HG03175 (cell line): ENCODE measurements around the gene PCID2.
"Not testable (repeated sequence)": the region's sequence is repeated elsewhere in the genome, so short reads cannot be mapped to it uniquely, and the experiment has no call there.

Source experiments
- ATAC-seq: cut with Tn5 transposase; IDR thresholded peaks from one replicate; pipeline ENCODE4 v1.9.1; 2021; ENCODE audit warnings: mild to moderate bottlenecking, moderate library complexity; ENCODE audit not compliant: unreplicated experiment

PCID2 gene

GRCh38 chr13:113208421-113209335 is at the start of gene PCID2:
TSS of gene PCID2 (minus strand) at chr13:113208669. CDS start at chr13:113208634, 35 bp downstream.
- peak; percentile 73 for ATAC-seq

GRCh38 chr13:113257908-113258307 is 49.4 kb upstream of the PCID2 start:
- ATAC-seq: not testable (repeated sequence)

- ATAC-seq: no peak
These were observed 44.1 kb upstream of the PCID2 start for GRCh38 chr13:113252516-113253095.

GRCh38 chr13:113245849-113246796 is 37.7 kb upstream of the PCID2 start:
- ATAC-seq: no peak

GRCh38 chr13:113243847-113244246 is 35.4 kb upstream of the PCID2 start:
- no peak for ATAC-seq

- not testable (repeated sequence) for ATAC-seq
These were observed 33.2 kb upstream of the PCID2 start for GRCh38 chr13:113241623-113242022.

- ATAC-seq: no peak
These were observed 31.5 kb upstream of the PCID2 start for GRCh38 chr13:113239986-113240385.

- no peak for ATAC-seq
These were observed 30.9 kb upstream of the PCID2 start for GRCh38 chr13:113239357-113239756.

- no peak for ATAC-seq
These were observed 30.1 kb upstream of the PCID2 start for GRCh38 chr13:113238536-113238935.

- ATAC-seq: no peak
These were observed 24.6 kb upstream of the PCID2 start for GRCh38 chr13:113233101-113233500.

GRCh38 chr13:113232208-113233003 is 23.9 kb upstream of the PCID2 start:
- no peak for ATAC-seq

- ATAC-seq: no peak
These were observed 23.1 kb upstream of the PCID2 start for GRCh38 chr13:113231306-113232207.

- no peak for ATAC-seq
These were observed 21.3 kb upstream of the PCID2 start for GRCh38 chr13:113229791-113230190.

- ATAC-seq: no peak
These were observed 20.7 kb upstream of the PCID2 start for GRCh38 chr13:113229161-113229560.

GRCh38 chr13:113226873-113227450 is 18.5 kb upstream of the PCID2 start:
- no peak for ATAC-seq

GRCh38 chr13:113225515-113225914 is 17.0 kb upstream of the PCID2 start:
- no peak for ATAC-seq

GRCh38 chr13:113224486-113224885 is 16.0 kb upstream of the PCID2 start:
- ATAC-seq: no peak

- no peak for ATAC-seq
These were observed 14.6 kb upstream of the PCID2 start for GRCh38 chr13:113223070-113223469.

GRCh38 chr13:113220877-113221276 is 12.4 kb upstream of the PCID2 start:
- ATAC-seq: no peak
